Stomach smooth muscle (tissue), 2 donors: Measurements from ENCODE around the gene OR10G6.
"Not testable (repeated sequence)": the region's sequence is repeated elsewhere in the genome, so short reads cannot be mapped to it uniquely, and the experiment has no call there.

Experiments used
- H3K27ac ChIP-seq: one replicate; pipeline ENCODE4 v1.7.0; 2013; ENCODE audit warnings: mild to moderate bottlenecking, low read length, inconsistent platforms
- H3K27me3 ChIP-seq, 2 donors: one replicate each; pipeline ENCODE4 v1.7.0; 2013; ENCODE audit warnings: low read length in 2 of 2; ENCODE audit not compliant: insufficient read depth in 2 of 2, control insufficient read depth in 1 of 2
- H3K36me3 ChIP-seq, 2 donors: one replicate each; pipeline ENCODE4 v1.7.0; 2013; ENCODE audit warnings: low read length in 2 of 2; ENCODE audit not compliant: control insufficient read depth in 2 of 2, insufficient read depth in 2 of 2
- H3K4me1 ChIP-seq: one replicate; pipeline ENCODE4 v1.7.0; 2013; ENCODE audit warnings: low read length; ENCODE audit not compliant: control insufficient read depth, insufficient read depth
- H3K4me3 ChIP-seq, 2 donors: one replicate each; pipeline ENCODE4 v1.7.0; 2013; ENCODE audit warnings: low read length in 2 of 2
- H3K9ac ChIP-seq, 2 donors: one replicate each; pipeline ENCODE4 v1.7.0; 2013; ENCODE audit warnings: low read length in 2 of 2, mild to moderate bottlenecking in 1 of 2
- H3K9me3 ChIP-seq, 2 donors: one replicate each; pipeline ENCODE4 v1.7.0; 2013; ENCODE audit warnings: low read length in 2 of 2; ENCODE audit not compliant: control insufficient read depth in 2 of 2
- donor health status: healthy.
- donor health status: Pancreatic carcinoma.

The OR10G6 gene, protein sequence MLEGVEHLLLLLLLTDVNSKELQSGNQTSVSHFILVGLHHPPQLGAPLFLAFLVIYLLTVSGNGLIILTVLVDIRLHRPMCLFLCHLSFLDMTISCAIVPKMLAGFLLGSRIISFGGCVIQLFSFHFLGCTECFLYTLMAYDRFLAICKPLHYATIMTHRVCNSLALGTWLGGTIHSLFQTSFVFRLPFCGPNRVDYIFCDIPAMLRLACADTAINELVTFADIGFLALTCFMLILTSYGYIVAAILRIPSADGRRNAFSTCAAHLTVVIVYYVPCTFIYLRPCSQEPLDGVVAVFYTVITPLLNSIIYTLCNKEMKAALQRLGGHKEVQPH

GRCh38 chr11:123995119-123995518 is at the start of gene OR10G6:
OR10G6 (minus strand) TSS chr11:123995161; CDS start chr11:123995161, 0 bp downstream.
- H3K36me3 ChIP-seq = no peaks in the 10 kb centered on the region
- no peaks in the 10 kb centered on the region for H3K4me1 ChIP-seq
- no peak within 1 kb of the TSS for H3K4me3 ChIP-seq
- H3K27ac ChIP-seq = no peak within 1 kb of the TSS
- H3K9me3 ChIP-seq = no peaks in the 10 kb centered on the region
- no peak within 1 kb of the TSS for H3K9ac ChIP-seq
- H3K27me3 ChIP-seq = no peaks in the 10 kb centered on the region

DNA sequence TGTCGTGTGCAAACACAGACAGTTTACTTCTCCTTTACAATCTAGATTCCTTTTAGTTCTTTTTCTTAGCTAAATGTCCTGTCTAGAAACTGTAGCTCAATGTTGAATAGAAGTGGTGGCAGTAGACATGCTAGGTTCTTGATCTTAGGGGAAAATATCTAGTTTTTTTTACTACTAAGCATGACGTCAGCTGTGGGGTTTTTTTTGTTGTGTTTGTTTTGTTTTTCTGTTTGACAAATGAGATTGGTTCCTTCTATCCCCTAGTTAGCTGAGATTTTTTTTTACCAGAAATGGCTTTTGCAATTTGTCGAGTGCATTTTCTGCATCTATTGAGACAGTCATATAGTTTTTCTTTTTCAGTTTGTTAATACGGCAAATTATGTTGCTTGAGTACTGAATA is 48.5 kb upstream of the OR10G6 start:
- Histone ChIP-seq H3K9ac (no peak overlapping the region), H3K4me3 (no peak overlapping the region), H3K27me3 (no peaks in the 10 kb centered on the region), H3K36me3 (no peaks in the 10 kb centered on the region), H3K4me1 (no peaks in the 10 kb centered on the region), H3K27ac (no peak overlapping the region), H3K9me3 (no peaks in the 10 kb centered on the region)

GRCh38 chr11:124041254-124041653 is 46.3 kb upstream of the OR10G6 start, which contains the start of gene OR10G7:
OR10G7 (minus strand) TSS chr11:124041325; CDS start chr11:124039001, 2,324 bp downstream.
- Histone ChIP-seq H3K9ac (no peak within 1 kb of the TSS), H3K4me3 (no peak within 1 kb of the TSS), H3K27me3 (no peaks in the 10 kb centered on the region), H3K27ac (no peak within 1 kb of the TSS), H3K9me3 (no peaks in the 10 kb centered on the region), H3K4me1 (no peaks in the 10 kb centered on the region), H3K36me3 (no peaks in the 10 kb centered on the region)

- no peaks in the 10 kb centered on the region for H3K9me3 ChIP-seq
- H3K4me3 ChIP-seq = no peak overlapping the region
- H3K27ac ChIP-seq = no peak overlapping the region
Observed at GRCh38 chr11:124039557-124039956, 44.6 kb upstream of the OR10G6 start.

GRCh38 chr11:124036666-124037065 is 41.7 kb upstream of the OR10G6 start:
- Histone ChIP-seq H3K4me1 (no peaks in the 10 kb centered on the region), H3K27ac (no peak overlapping the region), H3K4me3 (no peak overlapping the region), H3K27me3 (no peaks in the 10 kb centered on the region), H3K36me3 (no peaks in the 10 kb centered on the region), H3K9me3 (no peaks in the 10 kb centered on the region), H3K9ac (no peak overlapping the region)

More at GRCh38 chr11:124039557-124039956, 44.6 kb upstream of the OR10G6 start:
- H3K9ac ChIP-seq = no peak overlapping the region
- no peaks in the 10 kb centered on the region for H3K27me3 ChIP-seq
- H3K4me1 ChIP-seq = no peaks in the 10 kb centered on the region
- no peaks in the 10 kb centered on the region for H3K36me3 ChIP-seq

- H3K27ac ChIP-seq = no peak within 1 kb of the TSS
Observed at GRCh38 chr11:124026498-124026897, 31.5 kb upstream of the OR10G6 start, which contains the start of gene OR10G8. OR10G8 (plus strand) TSS chr11:124026798; CDS start chr11:124029623, 2,825 bp downstream.

GRCh38 chr11:124015837-124016236 is 20.9 kb upstream of the OR10G6 start:
- H3K9me3 ChIP-seq, H3K27me3 ChIP-seq, H3K36me3 ChIP-seq, H3K4me3 ChIP-seq, H3K27ac ChIP-seq, H3K4me1 ChIP-seq, H3K9ac ChIP-seq: not testable (repeated sequence)

More at GRCh38 chr11:124026498-124026897, 31.5 kb upstream of the OR10G6 start, which contains the start of gene OR10G8:
- Histone ChIP-seq H3K9me3 (no peaks in the 10 kb centered on the region), H3K4me3 (no peak within 1 kb of the TSS), H3K36me3 (no peaks in the 10 kb centered on the region), H3K27me3 (no peaks in the 10 kb centered on the region), H3K4me1 (no peaks in the 10 kb centered on the region), H3K9ac (no peak within 1 kb of the TSS)

DNA sequence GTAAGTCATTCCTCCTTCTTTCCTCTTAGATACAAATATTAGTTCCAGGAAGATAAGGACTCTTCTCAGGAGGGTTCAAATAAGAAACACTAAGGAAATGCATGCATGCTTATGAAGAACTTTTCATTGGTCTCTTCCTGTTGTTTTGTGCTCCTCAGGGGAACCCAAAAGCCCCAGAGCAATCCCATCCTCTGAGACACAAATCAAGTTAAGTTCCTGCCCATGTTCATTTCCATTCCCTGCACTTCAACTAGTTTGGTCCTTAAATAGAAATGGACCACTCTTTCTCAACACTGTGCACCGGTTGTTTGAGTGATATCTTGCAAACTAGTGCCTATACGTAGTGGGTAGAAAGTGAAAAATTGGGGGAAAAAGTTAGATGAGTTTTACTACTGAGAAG is 17.7 kb upstream of the OR10G6 start, which contains the start of gene OR10G4:
Gene OR10G4 (plus strand): TSS at position 301 of the 400 bp plus-strand sequence. CDS start 2,578 bp downstream, outside the sequence.
- Histone ChIP-seq H3K27me3 (no peaks in the 10 kb centered on the region), H3K36me3 (no peaks in the 10 kb centered on the region), H3K9ac (no peak within 1 kb of the TSS), H3K9me3 (peaks cover 0 to 3% of the 10 kb centered on the region in 2 donors), H3K27ac (no peak within 1 kb of the TSS), H3K4me3 (no peak within 1 kb of the TSS), H3K4me1 (no peaks in the 10 kb centered on the region)

DNA sequence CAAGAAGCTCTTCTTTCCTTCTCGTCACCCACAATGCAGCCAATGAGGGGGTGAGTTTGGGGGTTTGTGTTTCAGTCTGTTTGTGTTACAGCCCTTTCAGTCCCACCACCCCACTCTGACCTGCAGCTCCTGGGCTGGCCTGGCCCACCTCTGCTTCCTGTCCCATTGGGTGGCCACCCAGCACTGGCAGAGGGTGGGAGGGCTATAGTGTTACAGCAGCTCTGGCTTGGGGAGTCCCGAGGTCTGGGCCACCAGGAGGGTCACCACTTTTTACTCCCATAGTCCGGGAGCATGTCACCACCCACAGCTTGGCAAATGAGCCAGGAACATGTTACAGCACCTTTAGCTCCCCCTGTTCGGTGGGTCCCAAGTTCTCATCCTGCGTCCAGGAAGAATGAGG is 15.7 kb downstream of the OR10G6 start:
- Histone ChIP-seq H3K27ac (no peak overlapping the region), H3K9me3 (peaks cover 0 to under 1% of the 10 kb centered on the region in 2 donors), H3K27me3 (no peaks in the 10 kb centered on the region), H3K9ac (no peak overlapping the region), H3K4me1 (no peaks in the 10 kb centered on the region), H3K4me3 (no peak overlapping the region), H3K36me3 (no peaks in the 10 kb centered on the region)

GRCh38 chr11:123977731-123978347 is 17.1 kb downstream of the OR10G6 start, which contains the start of gene OR10S1:
OR10S1 (minus strand) TSS chr11:123977781; CDS start chr11:123977664, 117 bp downstream.
- H3K9me3 ChIP-seq = no peaks in the 10 kb centered on the region
- H3K9ac ChIP-seq = no peak within 1 kb of the TSS
- no peak within 1 kb of the TSS for H3K27ac ChIP-seq
- H3K27me3 ChIP-seq = no peaks in the 10 kb centered on the region
- no peaks in the 10 kb centered on the region for H3K36me3 ChIP-seq
- H3K4me3 ChIP-seq = no peak within 1 kb of the TSS
- H3K4me1 ChIP-seq = no peaks in the 10 kb centered on the region
